Nephron progenitor cell (in vitro differentiated cells): ENCODE data around the gene GPR26.
A peak's percentile ranks its signal among the peaks of the same experiment; 100 is the strongest.

Experiments used
- DNase-seq: peaks from one replicate; pipeline ENCODE4 v3.0.0; 2021
- H3K27ac Mint-ChIP-seq: 2 replicates; pipeline ENCODE4 v1.8.0; 2021; ENCODE audit warnings: mild to moderate bottlenecking, moderate library complexity, mixed read lengths
- H3K27me3 Mint-ChIP-seq: 2 replicates; pipeline ENCODE4 v1.8.0; 2021; ENCODE audit warnings: mild to moderate bottlenecking, low read depth, mixed read lengths; ENCODE audit not compliant: poor library complexity
- H3K36me3 Mint-ChIP-seq: 2 replicates; pipeline ENCODE4 v1.8.0; 2021; ENCODE audit warnings: low read depth, mixed read lengths
- H3K4me1 Mint-ChIP-seq: 2 replicates; pipeline ENCODE4 v1.8.0; 2021; ENCODE audit warnings: mixed read lengths
- H3K4me3 Mint-ChIP-seq: 2 replicates; pipeline ENCODE4 v1.8.0; 2021; ENCODE audit warnings: mild to moderate bottlenecking, moderate library complexity, mixed read lengths
- H3K9me3 Mint-ChIP-seq: 2 replicates; pipeline ENCODE4 v1.8.0; 2021; ENCODE audit warnings: mild to moderate bottlenecking, moderate library complexity, mixed read lengths
- TF ChIP-seq, protein P1 (sequence below): fragments of 200-600 bp; sonication (generic); IDR thresholded peaks from 2 replicates; pipeline ENCODE4 v1.5.0; 2021; ENCODE audit warnings: antibody characterized with exemption

GPR26 gene

DNA sequence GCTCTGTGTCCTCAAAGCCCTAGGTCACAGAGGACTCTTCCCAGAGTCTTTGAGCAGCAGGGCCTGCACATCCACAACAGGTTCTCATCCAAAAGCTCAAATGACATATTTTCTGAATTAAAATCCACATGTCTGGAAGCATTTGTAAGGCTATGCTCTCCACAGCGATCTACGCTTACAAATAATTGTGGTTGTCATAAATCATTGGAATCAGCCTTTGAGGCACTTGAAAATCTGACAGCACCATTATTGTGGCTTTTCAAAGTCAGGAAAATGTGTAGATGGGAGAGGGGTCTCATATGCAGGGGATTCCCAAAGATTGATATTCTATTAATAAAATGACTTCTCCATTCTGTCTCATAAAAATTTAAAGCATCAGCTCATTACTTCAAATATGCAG is 16.3 kb downstream of the GPR26 start:
- Mint-ChIP-seq H3K36me3 (no peaks in the 10 kb centered on the region), H3K27me3 (peaks cover 34% of the 10 kb centered on the region), H3K4me1 (no peaks in the 10 kb centered on the region), H3K27ac (no peak overlapping the region), H3K4me3 (no peak overlapping the region), H3K9me3 (no peaks in the 10 kb centered on the region)
- no peak for DNase-seq
- TF ChIP-seq, protein P1, sequence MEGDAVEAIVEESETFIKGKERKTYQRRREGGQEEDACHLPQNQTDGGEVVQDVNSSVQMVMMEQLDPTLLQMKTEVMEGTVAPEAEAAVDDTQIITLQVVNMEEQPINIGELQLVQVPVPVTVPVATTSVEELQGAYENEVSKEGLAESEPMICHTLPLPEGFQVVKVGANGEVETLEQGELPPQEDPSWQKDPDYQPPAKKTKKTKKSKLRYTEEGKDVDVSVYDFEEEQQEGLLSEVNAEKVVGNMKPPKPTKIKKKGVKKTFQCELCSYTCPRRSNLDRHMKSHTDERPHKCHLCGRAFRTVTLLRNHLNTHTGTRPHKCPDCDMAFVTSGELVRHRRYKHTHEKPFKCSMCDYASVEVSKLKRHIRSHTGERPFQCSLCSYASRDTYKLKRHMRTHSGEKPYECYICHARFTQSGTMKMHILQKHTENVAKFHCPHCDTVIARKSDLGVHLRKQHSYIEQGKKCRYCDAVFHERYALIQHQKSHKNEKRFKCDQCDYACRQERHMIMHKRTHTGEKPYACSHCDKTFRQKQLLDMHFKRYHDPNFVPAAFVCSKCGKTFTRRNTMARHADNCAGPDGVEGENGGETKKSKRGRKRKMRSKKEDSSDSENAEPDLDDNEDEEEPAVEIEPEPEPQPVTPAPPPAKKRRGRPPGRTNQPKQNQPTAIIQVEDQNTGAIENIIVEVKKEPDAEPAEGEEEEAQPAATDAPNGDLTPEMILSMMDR: no peak

DNA sequence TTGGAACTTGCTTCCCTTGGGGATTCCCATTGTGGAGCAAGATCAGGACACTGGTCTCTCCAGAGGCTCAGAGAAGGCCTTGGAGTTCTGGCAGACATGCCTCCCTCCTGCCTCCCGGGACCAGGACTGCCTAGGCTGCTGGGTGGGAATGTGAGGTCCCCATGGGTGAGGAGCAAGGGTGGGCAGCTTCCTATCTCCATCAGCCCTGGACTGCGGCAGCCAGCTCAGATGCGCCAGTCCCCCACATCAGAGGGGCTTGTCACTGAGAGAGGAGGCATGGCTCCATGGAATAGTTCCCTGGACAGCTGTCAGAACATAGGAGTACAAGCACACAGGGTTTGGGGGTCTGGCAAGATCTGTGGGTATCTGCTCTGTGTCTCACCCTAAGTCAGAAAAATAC is 17.3 kb downstream of the GPR26 start:
- DNase-seq: no peak
- no peaks in the 10 kb centered on the region for H3K4me1 Mint-ChIP-seq
- peaks cover 30% of the 10 kb centered on the region for H3K27me3 Mint-ChIP-seq
- TF ChIP-seq, protein P1: no peak
- no peak overlapping the region for H3K27ac Mint-ChIP-seq
- no peak overlapping the region for H3K4me3 Mint-ChIP-seq
- H3K36me3 Mint-ChIP-seq: no peaks in the 10 kb centered on the region
- H3K9me3 Mint-ChIP-seq: no peaks in the 10 kb centered on the region

DNA sequence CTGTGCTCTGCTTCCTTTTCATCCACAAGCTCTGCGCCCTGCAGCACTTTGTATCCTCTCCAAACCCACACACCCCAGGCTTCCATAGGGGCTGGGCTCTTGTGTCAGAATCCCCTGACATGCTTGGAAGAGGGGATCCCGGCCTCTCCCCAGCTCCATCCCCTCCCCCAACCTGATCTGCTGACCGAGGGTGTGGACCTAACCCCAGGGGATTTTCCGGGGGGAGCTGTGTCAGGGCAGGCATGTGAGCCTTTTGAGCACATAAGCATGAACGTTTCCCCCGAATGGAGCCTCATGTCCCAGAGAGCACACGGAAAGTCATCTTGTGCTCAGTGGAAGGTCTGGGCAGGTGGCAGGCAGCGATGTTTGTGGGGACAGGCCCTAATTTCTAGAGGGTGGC is 17.7 kb downstream of the GPR26 start:
- peaks cover 28% of the 10 kb centered on the region for H3K27me3 Mint-ChIP-seq
- TF ChIP-seq, protein P1: no peak
- no peak for DNase-seq
- no peaks in the 10 kb centered on the region for H3K4me1 Mint-ChIP-seq
- H3K27ac Mint-ChIP-seq: no peak overlapping the region
- H3K9me3 Mint-ChIP-seq: no peaks in the 10 kb centered on the region
- H3K36me3 Mint-ChIP-seq: no peaks in the 10 kb centered on the region
- H3K4me3 Mint-ChIP-seq: no peak overlapping the region

DNA sequence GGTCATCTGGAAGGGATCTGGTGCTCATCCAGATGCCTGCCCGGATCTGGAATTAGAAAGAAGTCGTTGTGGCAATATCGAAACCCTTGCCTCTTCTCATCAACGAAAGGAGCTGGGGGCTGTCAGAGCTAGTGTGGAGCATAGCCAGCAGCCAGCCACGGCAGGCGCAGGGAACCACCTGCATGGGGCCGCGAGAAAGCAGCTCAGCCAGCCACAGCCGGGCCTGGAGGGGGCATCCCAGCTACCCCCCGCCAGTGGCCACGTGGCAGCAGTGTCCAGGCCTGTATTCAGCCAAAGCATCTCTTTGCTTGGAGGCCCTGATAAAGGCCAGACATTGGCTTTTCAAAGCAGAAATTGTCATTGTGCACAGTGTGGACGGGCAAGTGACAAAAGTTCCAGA is 19.1 kb downstream of the GPR26 start:
- Mint-ChIP-seq H3K4me3 (no peak overlapping the region), H3K27me3 (peaks cover 25% of the 10 kb centered on the region), H3K9me3 (no peaks in the 10 kb centered on the region), H3K4me1 (no peaks in the 10 kb centered on the region), H3K36me3 (no peaks in the 10 kb centered on the region), H3K27ac (no peak overlapping the region)
- DNase-seq: no peak
- TF ChIP-seq, protein P1: no peak

DNA sequence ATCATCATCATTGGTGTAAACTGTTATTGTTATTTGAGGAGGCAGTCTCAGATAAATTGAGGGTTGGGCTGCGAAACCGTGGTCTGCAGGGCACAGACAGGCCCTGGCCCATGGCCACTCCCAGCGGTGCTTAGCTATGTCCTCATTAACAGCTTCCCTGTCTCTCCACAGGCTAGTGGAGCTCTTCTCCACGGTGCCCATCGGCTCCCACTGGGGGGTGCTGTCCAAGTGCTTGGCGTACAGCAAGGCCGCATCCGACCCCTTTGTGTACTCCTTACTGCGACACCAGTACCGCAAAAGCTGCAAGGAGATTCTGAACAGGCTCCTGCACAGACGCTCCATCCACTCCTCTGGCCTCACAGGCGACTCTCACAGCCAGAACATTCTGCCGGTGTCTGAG is 21.6 kb downstream of the GPR26 start:
- DNase-seq: peak; percentile 32
- peaks cover 23% of the 10 kb centered on the region for H3K27me3 Mint-ChIP-seq
- H3K4me1 Mint-ChIP-seq: no peaks in the 10 kb centered on the region
- no peaks in the 10 kb centered on the region for H3K9me3 Mint-ChIP-seq
- no peaks in the 10 kb centered on the region for H3K36me3 Mint-ChIP-seq
- H3K4me3 Mint-ChIP-seq: no peak overlapping the region
- TF ChIP-seq, protein P1: no peak
- H3K27ac Mint-ChIP-seq: no peak overlapping the region

DNA sequence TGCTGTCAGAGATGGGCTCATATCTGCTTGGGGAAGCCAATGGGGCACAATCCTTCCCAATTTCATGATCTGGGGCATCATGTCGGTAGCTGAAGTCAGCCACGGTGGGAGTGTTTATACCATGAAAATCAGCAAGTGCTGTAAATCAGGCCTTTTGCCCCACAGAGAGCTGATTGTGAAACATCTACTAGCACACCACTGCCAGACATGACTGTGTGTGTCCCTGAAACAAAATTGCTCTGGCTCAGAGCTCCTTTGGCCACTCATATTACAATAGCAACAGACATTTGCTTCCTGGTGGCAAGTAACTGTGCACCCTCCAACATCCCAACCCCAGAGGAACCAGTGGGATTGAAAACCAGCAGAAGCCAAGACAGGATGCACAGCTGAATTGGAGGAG is 23.7 kb downstream of the GPR26 start:
- TF ChIP-seq, protein P1: no peak
- DNase-seq: no peak
- no peaks in the 10 kb centered on the region for H3K36me3 Mint-ChIP-seq
- H3K9me3 Mint-ChIP-seq: no peaks in the 10 kb centered on the region
- no peaks in the 10 kb centered on the region for H3K4me1 Mint-ChIP-seq
- H3K27ac Mint-ChIP-seq: no peak overlapping the region
- peaks cover 36% of the 10 kb centered on the region for H3K27me3 Mint-ChIP-seq
- no peak overlapping the region for H3K4me3 Mint-ChIP-seq
